ENCODE data around the gene FAM151A. TPM values are rescaled to one million over a fixed set of nuclear protein-coding genes. Genes with fewer than 3 reads are reported as not detected.

The FAM151A gene
- total and polyA plus RNA-seq, 2 experiments from 2014 or later, result 9.8 to 13.5 TPM

GRCh38 chr1:54667797-54668196, 44.5 kb upstream of the FAM151A start:
- Histone ChIP-seq H3K4me3 (no peak overlapping the region), H3K9me3 (ENCODE audit: low read depth) (no peaks in the 10 kb centered on the region), H3K27ac (no peak overlapping the region), H2AFZ (no peak overlapping the region), H3K79me2 (no peaks in the 10 kb centered on the region), H3K27me3 (no peaks in the 10 kb centered on the region), H4K20me1 (ENCODE audit: insufficient read depth, poor library complexity, severe bottlenecking) (no peaks in the 10 kb centered on the region), H3K4me1 (ENCODE audit: insufficient read depth) (no peaks in the 10 kb centered on the region), H3K36me3 (replicated peaks; ENCODE audit: insufficient read depth, low read depth) (no peaks in the 10 kb centered on the region), H3K4me2 (no peak overlapping the region), H3K9me2 (replicated peaks; ENCODE audit: insufficient read depth) (no peaks in the 10 kb centered on the region)
- no peak for DNase-seq (ENCODE audit: low spot score)
- TF ChIP-seq EZH2phosphoT487 (IDR thresholded peaks at IDR 0.05; ENCODE audit: low read depth, severe bottlenecking, unreplicated experiment) (no peak), CTCF (IDR thresholded peaks at IDR 0.05; ENCODE audit: poor library complexity) (no peak), EZH2 (IDR thresholded peaks at IDR 0.05; ENCODE audit: borderline replicate concordance) (no peak)
- 88% methylated on average over 2 of the region's 2 CpGs for WGBS (ENCODE audit: low lambda C conversion rate, missing lambda C conversion rate)

- Histone ChIP-seq H3K9me2 (replicated peaks; ENCODE audit: insufficient read depth) (no peaks in the 10 kb centered on the region), H3K4me1 (ENCODE audit: insufficient read depth) (no peaks in the 10 kb centered on the region), H3K36me3 (replicated peaks; ENCODE audit: insufficient read depth, low read depth) (no peaks in the 10 kb centered on the region), H4K20me1 (ENCODE audit: insufficient read depth, poor library complexity, severe bottlenecking) (no peaks in the 10 kb centered on the region), H3K9me3 (ENCODE audit: low read depth) (no peaks in the 10 kb centered on the region), H3K79me2 (no peaks in the 10 kb centered on the region), H2AFZ (no peak overlapping the region), H3K4me2 (no peak overlapping the region), H3K27ac (no peak overlapping the region), H3K4me3 (no peak overlapping the region), H3K27me3 (no peaks in the 10 kb centered on the region)
- WGBS (ENCODE audit: low lambda C conversion rate, missing lambda C conversion rate), result 86% methylated on average over 6 of the region's 6 CpGs
- TF ChIP-seq EZH2phosphoT487 (IDR thresholded peaks at IDR 0.05; ENCODE audit: low read depth, severe bottlenecking, unreplicated experiment) (no peak), CTCF (IDR thresholded peaks at IDR 0.05; ENCODE audit: poor library complexity) (no peak), EZH2 (IDR thresholded peaks at IDR 0.05; ENCODE audit: borderline replicate concordance) (no peak)
- DNase-seq (ENCODE audit: low spot score), result no peak
Observed at GRCh38 chr1:54666333-54666732, 43.0 kb upstream of the FAM151A start.

- Histone ChIP-seq H3K9me2 (replicated peaks; ENCODE audit: insufficient read depth) (no peaks in the 10 kb centered on the region), H3K79me2 (no peaks in the 10 kb centered on the region), H3K9me3 (ENCODE audit: low read depth) (no peaks in the 10 kb centered on the region), H4K20me1 (ENCODE audit: insufficient read depth, poor library complexity, severe bottlenecking) (no peaks in the 10 kb centered on the region), H3K4me2 (no peak overlapping the region), H3K27me3 (no peaks in the 10 kb centered on the region), H3K36me3 (replicated peaks; ENCODE audit: insufficient read depth, low read depth) (no peaks in the 10 kb centered on the region), H3K27ac (no peak overlapping the region), H3K4me3 (no peak overlapping the region), H2AFZ (no peak overlapping the region), H3K4me1 (ENCODE audit: insufficient read depth) (no peaks in the 10 kb centered on the region)
- TF ChIP-seq EZH2 (IDR thresholded peaks at IDR 0.05; ENCODE audit: borderline replicate concordance) (no peak), EZH2phosphoT487 (IDR thresholded peaks at IDR 0.05; ENCODE audit: low read depth, severe bottlenecking, unreplicated experiment) (no peak), CTCF (IDR thresholded peaks at IDR 0.05; ENCODE audit: poor library complexity) (no peak)
- WGBS (ENCODE audit: low lambda C conversion rate, missing lambda C conversion rate), result 94% methylated on average over 5 of the region's 5 CpGs
- DNase-seq (ENCODE audit: low spot score), result no peak
Observed at GRCh38 chr1:54665852-54666251, 42.5 kb upstream of the FAM151A start.

GRCh38 chr1:54664364-54664763, 41.0 kb upstream of the FAM151A start:
- no peak for TF ChIP-seq EZH2phosphoT487 (IDR thresholded peaks at IDR 0.05; ENCODE audit: low read depth, severe bottlenecking, unreplicated experiment)
- TF ChIP-seq CTCF (IDR thresholded peaks at IDR 0.05; ENCODE audit: poor library complexity), result no peak
- no peak for TF ChIP-seq EZH2 (IDR thresholded peaks at IDR 0.05; ENCODE audit: borderline replicate concordance)
- Histone ChIP-seq H3K27me3 (no peaks in the 10 kb centered on the region), H3K27ac (no peak overlapping the region), H3K4me3 (no peak overlapping the region), H3K4me1 (ENCODE audit: insufficient read depth) (no peaks in the 10 kb centered on the region), H3K9me3 (ENCODE audit: low read depth) (no peaks in the 10 kb centered on the region), H3K4me2 (no peak overlapping the region), H3K79me2 (no peaks in the 10 kb centered on the region), H3K9me2 (replicated peaks; ENCODE audit: insufficient read depth) (no peaks in the 10 kb centered on the region), H2AFZ (no peak overlapping the region), H3K36me3 (replicated peaks; ENCODE audit: insufficient read depth, low read depth) (no peaks in the 10 kb centered on the region), H4K20me1 (ENCODE audit: insufficient read depth, poor library complexity, severe bottlenecking) (no peaks in the 10 kb centered on the region)
- DNase-seq (ENCODE audit: low spot score), result no peak
- 98% methylated on average over 4 of the region's 4 CpGs for WGBS (ENCODE audit: low lambda C conversion rate, missing lambda C conversion rate)
